B cell (primary cell): ENCODE results near the gene GALNT18.

ENCODE experiments used
- CTCF ChIP-seq: fragments of 200-600 bp; IDR thresholded peaks from one replicate; pipeline ENCODE4 v1.8.0; 2022; ENCODE audit warnings: antibody characterized with exemption, mild to moderate bottlenecking
- EZH2 ChIP-seq: IDR thresholded peaks from 2 replicates; pipeline ENCODE4 v1.6.1; 2012; ENCODE audit warnings: borderline replicate concordance, low read depth, mild to moderate bottlenecking, moderate library complexity, low read length; ENCODE audit not compliant: insufficient read depth, poor library complexity, severe bottlenecking

GRCh38 chr11:11411401-11411985 is 210.3 kb downstream of the GALNT18 start:
- no peak for TF ChIP-seq CTCF
- no peak for TF ChIP-seq EZH2
